HepG2 (cell line): Measurements from ENCODE around the gene ZNF223. TPM values are rescaled to one million over a fixed set of nuclear protein-coding genes. Genes with fewer than 3 reads are reported as not detected.

ENCODE experiments used
- ATAC-seq: fragments of 200-7000 bp; cut with Tn5 transposase; 3 replicates; pipeline ENCODE4 v1.9.1; 2020; ENCODE audit warnings: mild to moderate bottlenecking, moderate library complexity
- BruUV-seq: library from RNA; stranded (reverse); fragments of 400-500 nt; replicated peaks from 2 replicates; lab custom pipeline; 2021; lab: Mats Ljungman, UMichigan
- CTCF ChIA-PET: fragments of 300-600 bp; formaldehyde crosslinking; extraction: SDS; loops from one replicate; lab custom pipeline; 2021; ENCODE audit warnings: low total read pairs, inconsistent platforms, low intra/inter-chr PET ratio; lab: Yijun Ruan, JAX
- POLR2A ChIA-PET: fragments of 350-600 bp; sonication (Branson Sonifier 250); formaldehyde crosslinking; loops from one replicate; lab custom pipeline; 2020; ENCODE audit warnings: antibody characterized with exemption, inconsistent platforms; lab: Yijun Ruan, JAX
- DNase-seq: peaks from one replicate; pipeline ENCODE4 v3.0.0-alpha.2; 2015; ENCODE audit warnings: low spot score
- FAIRE-seq: peaks from 3 replicates; lab custom pipeline; 2011; peaks lifted over from hg19 to GRCh38; lab: Jason Lieb, UNC
- H2AFZ ChIP-seq: one replicate; pipeline ENCODE4 v1.6.1; 2011; ENCODE audit warnings: low read length, inconsistent platforms
- H3K27ac ChIP-seq: fragments of 300-600 bp; 3 replicates; pipeline ENCODE4 v1.8.0; 2011; ENCODE audit warnings: mixed run types, mild to moderate bottlenecking, mixed read lengths, low read length, inconsistent platforms; ENCODE audit not compliant: insufficient read depth; ENCODE audit errors: extremely low read length
- H3K27me3 ChIP-seq, 2 experiments: fragments of 200-600 bp in 1 of 2; 2 replicates in 1 of 2; 3 replicates in 1 of 2; pipeline versions ENCODE4 v1.6.0 to v1.8.0; 2011; ENCODE audit warnings: low read length in 2 of 2, mild to moderate bottlenecking in 2 of 2, moderate library complexity in 2 of 2, inconsistent platforms in 1 of 2; ENCODE audit not compliant: insufficient read depth in 2 of 2, control insufficient read depth in 1 of 2
- H3K36me3 ChIP-seq, 2 experiments: fragments of 200-600 bp in 1 of 2; replicated peaks in 1 of 2; 2 replicates in 1 of 2; 3 replicates in 1 of 2; pipeline versions ENCODE4 v1.5.1 to v1.8.0; 2011; ENCODE audit warnings: low read length in 2 of 2, inconsistent platforms in 1 of 2; ENCODE audit not compliant: insufficient read depth in 2 of 2, control insufficient read depth in 1 of 2
- H3K4me1 ChIP-seq: 2 replicates; pipeline ENCODE4 v1.5.1; 2012; ENCODE audit warnings: low read length, inconsistent platforms; ENCODE audit not compliant: insufficient read depth
- H3K4me2 ChIP-seq: 2 replicates; pipeline ENCODE4 v1.6.0; 2011; ENCODE audit warnings: low read depth, low read length, inconsistent platforms
- H3K4me3 ChIP-seq, 3 experiments: fragments of 200-600 bp in 1 of 3; sonication (generic), shearing (Covaris generic) in 1 of 3; replicated peaks in 1 of 3; 2 replicates each; pipeline ENCODE4 v1.5.1; 2011 to 2016; ENCODE audit warnings: low read length in 3 of 3, inconsistent platforms in 2 of 3, low read depth in 2 of 3, mild to moderate bottlenecking in 2 of 3, control low read depth in 1 of 3, mixed read lengths in 1 of 3; ENCODE audit not compliant: insufficient read depth in 1 of 3
- H3K79me2 ChIP-seq: one replicate; pipeline ENCODE4 v1.6.1; 2011; ENCODE audit warnings: low read length, inconsistent platforms; ENCODE audit not compliant: insufficient read depth
- H3K9ac ChIP-seq: 2 replicates; pipeline ENCODE4 v1.6.0; 2011; ENCODE audit warnings: mild to moderate bottlenecking, low read depth, low read length, inconsistent platforms; ENCODE audit not compliant: insufficient read depth
- H3K9me3 ChIP-seq: 2 replicates; pipeline ENCODE4 v1.5.1; 2012; ENCODE audit warnings: mild to moderate bottlenecking, low read length
- H4K20me1 ChIP-seq: 2 replicates; pipeline ENCODE4 v1.6.0; 2011; ENCODE audit warnings: inconsistent platforms, mild to moderate bottlenecking, low read length, moderate library complexity; ENCODE audit not compliant: insufficient read depth
- CHD4 ChIP-seq: fragments of 200-600 bp; sonication (generic); IDR thresholded peaks from 2 replicates; pipeline ENCODE4 v1.7.0; 2017; ENCODE audit warnings: mild to moderate bottlenecking, low read length, borderline replicate concordance
- SP2 ChIP-seq: sonication (generic); formaldehyde crosslinking; IDR thresholded peaks from 2 replicates; pipeline ENCODE4 v1.5.1; 2020; ENCODE audit warnings: mild to moderate bottlenecking, missing genetic modification reagents
- ZNF263 ChIP-seq: sonication (generic); formaldehyde crosslinking; IDR thresholded peaks from 2 replicates; pipeline ENCODE4 v1.4.0; 2020; ENCODE audit warnings: missing genetic modification reagents
- ZNF430 ChIP-seq: sonication (generic); formaldehyde crosslinking; IDR thresholded peaks from 2 replicates; pipeline ENCODE4 v1.9.0; 2021; ENCODE audit warnings: mild to moderate bottlenecking, missing genetic modification reagents
- WGBS: methylation state at CpG from one replicate; pipeline ENCODE4 v1.1.6; 2017; ENCODE audit warnings: low lambda C conversion rate; 5-methylcytosine and 5-hydroxymethylcytosine counted together
- in situ Hi-C: cut with HindIII; loops from 2 replicates; pipeline ENCODE4 v1.10.0; 2017; ENCODE audit warnings: low pct_unique_long_range_greater_than_20kb; ENCODE audit not compliant: extremely low pct_ligation_motif_present
- intact Hi-C: fragments of 100-400 bp; cut with micrococcal nuclease; formaldehyde crosslinking; loops from one replicate; pipeline ENCODE4 v1.10.0; 2022; ENCODE audit not compliant: unreplicated experiment
- polyA plus RNA-seq, 8 experiments: library from polyadenylated mRNA; depleted of rRNA in 3 of 8; stranded (reverse) in 7 of 8; unstranded in 1 of 8; fragments of >200 nt; fragmentation: Illumina TruSeq in 4 of 8; extraction: Trizol in 4 of 8; gene quantifications; 2 replicates each; pipeline versions ENCODE4 v1.2.1 to v1.2.3, GENCODE V29; 2011 to 2016; ENCODE audit warnings: low read depth in 4 of 8, missing spikeins in 1 of 8, mixed read lengths in 1 of 8; ENCODE audit not compliant: insufficient read depth in 1 of 8
- total RNA-seq, 5 experiments: library from RNA; depleted of rRNA; stranded (reverse); fragments of >200 nt; fragmentation: Illumina TruSeq; extraction: Trizol; gene quantifications; 2 replicates each; pipeline ENCODE4 v1.2.3, GENCODE V29; 2016; ENCODE audit warnings: low read depth in 1 of 5
- TF ChIP-seq, protein P1 (sequence below): sonication (generic); formaldehyde crosslinking; IDR thresholded peaks from 2 replicates; pipeline ENCODE4 v1.5.1; 2020; ENCODE audit warnings: mild to moderate bottlenecking, missing genetic modification reagents, borderline replicate concordance

Gene ZNF223
- total and polyA plus RNA-seq, 2 of the 13 experiments (the other 11 are each of a cell fraction or from before 2014, with no cell fraction given) = 2.0 to 4.8 TPM

GRCh38 chr19:44050740-44051649 lies 841 bp upstream of the ZNF223 start (continued):
- no peak for TF ChIP-seq SP2 (CRISPR knock-in tag)
- no peak for TF ChIP-seq CHD4
- 0 out of 2 replicates have a peak, but pooled peaks have one; percentile 39 for TF ChIP-seq ZNF430 (CRISPR knock-in tag)

DNA sequence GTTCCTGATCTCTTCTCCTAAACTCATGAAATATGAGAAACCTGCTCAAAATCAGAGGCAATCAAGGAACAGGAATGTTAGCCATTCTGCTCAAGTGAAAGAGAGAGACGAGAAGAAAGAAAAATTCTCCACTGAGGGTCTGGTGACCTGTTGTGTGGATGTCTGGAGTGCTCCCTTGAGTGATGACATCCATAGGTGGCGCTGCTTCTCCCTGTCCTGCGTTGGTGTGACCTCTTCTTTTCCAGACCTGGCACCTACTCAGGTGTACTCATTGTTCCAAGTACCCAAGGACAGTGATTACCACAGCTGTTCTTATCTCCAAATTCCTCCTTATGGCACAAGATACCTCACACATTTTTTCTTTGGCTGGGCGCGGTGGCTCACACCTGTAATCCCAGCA lies 4.0 kb downstream of the ZNF223 start:
- Histone ChIP-seq H3K36me3 (peaks cover 13 to 40% of the 10 kb centered on the region in 2 experiments; a peak in 4 of 5 replicates), H3K27ac (no peak overlapping the region), H3K79me2 (peaks cover 4% of the 10 kb centered on the region), H3K27me3 (no peaks in the 10 kb centered on the region; a peak in 1 of 5 replicates), H3K4me3 (no peak overlapping the region), H3K4me1 (peaks cover 31% of the 10 kb centered on the region), H3K9me3 (no peaks in the 10 kb centered on the region), H3K9ac (no peak overlapping the region), H3K4me2 (no peak overlapping the region), H4K20me1 (no peaks in the 10 kb centered on the region), H2AFZ (no peak overlapping the region)
- WGBS = 91% methylated on average over 5 of the region's 5 CpGs
- intact Hi-C loops = no loop called here
- FAIRE-seq (no peak), ATAC-seq (no peak)
- POLR2A ChIA-PET = no interaction called here
- no TSS peak for BruUV-seq
- CTCF ChIA-PET = no interaction called here
- TF ChIP-seq, protein P1, sequence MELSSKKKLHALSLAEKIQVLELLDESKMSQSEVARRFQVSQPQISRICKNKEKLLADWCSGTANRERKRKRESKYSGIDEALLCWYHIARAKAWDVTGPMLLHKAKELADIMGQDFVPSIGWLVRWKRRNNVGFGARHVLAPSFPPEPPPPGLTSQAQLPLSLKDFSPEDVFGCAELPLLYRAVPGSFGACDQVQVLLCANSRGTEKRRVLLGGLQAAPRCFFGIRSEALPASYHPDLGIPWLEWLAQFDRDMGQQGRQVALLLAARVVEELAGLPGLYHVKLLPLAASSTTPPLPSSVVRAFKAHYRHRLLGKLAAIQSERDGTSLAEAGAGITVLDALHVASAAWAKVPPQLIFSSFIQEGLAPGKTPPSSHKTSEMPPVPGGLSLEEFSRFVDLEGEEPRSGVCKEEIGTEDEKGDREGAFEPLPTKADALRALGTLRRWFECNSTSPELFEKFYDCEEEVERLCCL = no peak
- TF ChIP-seq ZNF263 (CRISPR knock-in tag) = peak; percentile 51; the same call in 1 of the 2 replicates
- TF ChIP-seq, all 625 proteins: peak for 1
- in situ Hi-C loops = no loop called here
- no peak for DNase-seq
